ENCODE measurements around the gene KCNN3. TPM values are rescaled to one million over a fixed set of nuclear protein-coding genes. Genes with fewer than 3 reads are reported as not detected.
A peak's percentile ranks its signal among the peaks of the same experiment; 100 is the strongest.

The KCNN3 gene
- total RNA-seq, 4 donors from 2014 or later: 3.6 to 17.0 (median 12.4) TPM

DNA sequence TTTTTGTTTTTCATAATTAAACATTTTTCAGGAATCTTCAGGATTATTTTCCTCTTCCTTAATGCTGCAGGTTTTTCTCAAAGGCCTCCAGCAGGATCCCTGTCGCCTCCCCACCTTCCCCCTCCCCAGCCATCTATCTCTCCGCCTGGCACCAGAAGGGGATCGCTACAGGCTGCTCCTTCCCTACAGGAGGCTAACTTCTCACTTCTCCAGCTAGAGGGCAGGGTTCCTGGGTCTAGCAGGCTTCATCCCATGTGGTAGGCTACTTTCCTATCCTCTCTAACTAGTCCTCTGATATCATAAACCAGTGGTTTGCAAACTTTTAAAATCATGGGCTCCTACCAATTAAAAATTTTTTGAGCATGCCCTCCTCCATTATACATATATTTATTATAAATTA lies 104.1 kb downstream of the KCNN3 start:
- no peak overlapping the region for H3K4me3 ChIP-seq
- H3K9me3 ChIP-seq: no peaks in the 10 kb centered on the region
- TF ChIP-seq POLR2AphosphoS5 (IDR thresholded peaks at IDR 0.05) (no peak), POLR2A (IDR thresholded peaks at IDR 0.05; ENCODE audit: low read depth) (no peak), EP300 (IDR thresholded peaks at IDR 0.05) (no peak)
- TF ChIP-seq, protein P1, sequence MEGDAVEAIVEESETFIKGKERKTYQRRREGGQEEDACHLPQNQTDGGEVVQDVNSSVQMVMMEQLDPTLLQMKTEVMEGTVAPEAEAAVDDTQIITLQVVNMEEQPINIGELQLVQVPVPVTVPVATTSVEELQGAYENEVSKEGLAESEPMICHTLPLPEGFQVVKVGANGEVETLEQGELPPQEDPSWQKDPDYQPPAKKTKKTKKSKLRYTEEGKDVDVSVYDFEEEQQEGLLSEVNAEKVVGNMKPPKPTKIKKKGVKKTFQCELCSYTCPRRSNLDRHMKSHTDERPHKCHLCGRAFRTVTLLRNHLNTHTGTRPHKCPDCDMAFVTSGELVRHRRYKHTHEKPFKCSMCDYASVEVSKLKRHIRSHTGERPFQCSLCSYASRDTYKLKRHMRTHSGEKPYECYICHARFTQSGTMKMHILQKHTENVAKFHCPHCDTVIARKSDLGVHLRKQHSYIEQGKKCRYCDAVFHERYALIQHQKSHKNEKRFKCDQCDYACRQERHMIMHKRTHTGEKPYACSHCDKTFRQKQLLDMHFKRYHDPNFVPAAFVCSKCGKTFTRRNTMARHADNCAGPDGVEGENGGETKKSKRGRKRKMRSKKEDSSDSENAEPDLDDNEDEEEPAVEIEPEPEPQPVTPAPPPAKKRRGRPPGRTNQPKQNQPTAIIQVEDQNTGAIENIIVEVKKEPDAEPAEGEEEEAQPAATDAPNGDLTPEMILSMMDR (IDR thresholded peaks at IDR 0.05): peak; percentile 11 to 17 (median 16)
- H3K36me3 ChIP-seq: no peaks in the 10 kb centered on the region
- intact Hi-C loops (cut with DNase I): no loop called here
- no peak overlapping the region for H3K27ac ChIP-seq (replicated peaks in 1 of 4)
- DNase-seq (ENCODE audit: extremely low spot score): no peak
- WGBS: 75% methylated on average over 3 of the region's 3 CpGs
- H3K4me1 ChIP-seq: peaks cover 17 to 26% (median 24%) of the 10 kb centered on the region in 4 donors
- no peaks in the 10 kb centered on the region for H3K27me3 ChIP-seq

DNA sequence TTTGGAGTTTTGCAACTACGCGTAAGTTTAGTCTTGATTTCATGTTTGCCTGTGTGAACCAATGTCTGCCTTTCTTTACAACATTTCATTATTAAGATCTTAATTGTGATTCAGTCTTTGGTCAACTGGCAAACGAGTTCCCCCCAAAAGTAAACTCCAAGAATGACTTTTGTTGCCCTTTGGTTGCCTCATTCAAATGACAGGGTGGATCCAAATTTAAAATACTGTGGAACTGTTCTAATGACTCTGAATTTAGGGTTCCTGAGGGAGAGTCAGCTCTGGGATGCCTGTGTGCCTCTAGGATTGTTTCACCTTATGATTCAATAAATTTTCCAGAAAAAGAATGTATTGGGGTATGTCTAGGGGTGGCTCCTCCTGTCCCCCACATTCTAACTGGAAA lies 105.3 kb downstream of the KCNN3 start:
- intact Hi-C loops (cut with DNase I): no loop called here
- WGBS: 90% methylated on average over 3 of the region's 3 CpGs
- peaks cover 20 to 35% (median 33%) of the 10 kb centered on the region in 4 donors for H3K4me1 ChIP-seq

DNA sequence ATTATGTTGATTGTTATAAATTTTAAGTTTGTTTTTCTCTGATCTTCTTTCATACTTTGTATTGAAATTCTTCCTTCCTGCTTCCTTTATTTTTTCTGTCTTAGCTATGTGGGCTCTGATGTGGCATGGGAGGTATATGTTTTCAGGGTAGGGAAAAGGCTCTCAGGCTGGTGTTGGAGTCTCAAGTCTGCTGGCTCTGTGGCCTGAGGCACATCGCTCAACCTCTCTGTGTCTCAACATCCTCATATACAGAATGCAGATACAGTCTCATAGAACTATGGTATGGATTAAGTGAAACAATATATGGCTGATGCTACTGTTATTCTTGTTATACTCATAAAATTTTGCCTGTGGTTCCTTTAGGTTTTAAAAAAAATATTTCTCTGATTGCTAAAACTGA lies 105.9 kb downstream of the KCNN3 start:
- Histone ChIP-seq H3K27ac (replicated peaks in 1 of 4) (no peak overlapping the region), H3K4me1 (peaks cover 20 to 35% (median 33%) of the 10 kb centered on the region in 4 donors), H3K27me3 (peaks cover 0 to 9% (median 0%) of the 10 kb centered on the region in 4 donors), H3K4me3 (no peak overlapping the region), H3K9me3 (no peaks in the 10 kb centered on the region), H3K36me3 (no peaks in the 10 kb centered on the region)
- no peak for DNase-seq (ENCODE audit: extremely low spot score)
- no peak for TF ChIP-seq EP300 (IDR thresholded peaks at IDR 0.05)
- TF ChIP-seq POLR2AphosphoS5 (IDR thresholded peaks at IDR 0.05): no peak
- TF ChIP-seq POLR2A (IDR thresholded peaks at IDR 0.05; ENCODE audit: low read depth): no peak
- TF ChIP-seq, protein P1 (IDR thresholded peaks at IDR 0.05): no peak
- WGBS: 100% methylated on average over 1 of the region's 1 CpG
- intact Hi-C loops (cut with DNase I): no loop called here

More for the DNA sequence above, 105.3 kb downstream of the KCNN3 start:
- Histone ChIP-seq H3K36me3 (no peaks in the 10 kb centered on the region), H3K9me3 (no peaks in the 10 kb centered on the region), H3K27ac (replicated peaks in 1 of 4) (no peak overlapping the region), H3K27me3 (peaks cover 0 to 9% (median 0%) of the 10 kb centered on the region in 4 donors), H3K4me3 (no peak overlapping the region)
- TF ChIP-seq, protein P1 (IDR thresholded peaks at IDR 0.05): no peak
- TF ChIP-seq POLR2A (IDR thresholded peaks at IDR 0.05; ENCODE audit: low read depth): no peak
- no peak for TF ChIP-seq EP300 (IDR thresholded peaks at IDR 0.05)
- no peak for TF ChIP-seq POLR2AphosphoS5 (IDR thresholded peaks at IDR 0.05)
- DNase-seq (ENCODE audit: extremely low spot score): no peak

DNA sequence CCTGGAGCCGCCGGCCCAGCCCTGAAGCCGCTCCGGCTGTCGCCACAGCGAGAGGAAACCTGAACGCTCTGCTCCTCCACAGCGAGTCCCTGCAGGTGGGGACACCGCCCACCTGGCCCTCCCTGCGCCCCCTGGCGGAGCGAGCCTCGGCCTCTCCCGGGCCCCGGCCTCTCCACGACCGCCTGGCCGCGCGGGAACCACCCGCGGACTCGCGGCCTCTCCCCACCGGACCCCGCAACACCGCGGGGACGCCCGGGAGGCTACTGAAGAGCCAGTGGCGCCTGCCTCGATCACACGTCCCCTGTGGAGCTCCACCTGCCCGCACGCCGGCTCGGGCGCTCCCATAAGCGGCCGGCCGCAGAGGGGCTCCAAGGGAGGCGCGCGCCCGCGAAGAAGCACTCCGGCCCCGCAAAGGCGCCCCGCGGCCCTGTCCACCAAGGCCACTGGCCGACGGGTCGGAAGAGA lies 109.6 kb downstream of the KCNN3 start:
- TF ChIP-seq, protein P1 (IDR thresholded peaks at IDR 0.05): peak; percentile 71 to 88 (median 79)
- TF ChIP-seq POLR2AphosphoS5 (IDR thresholded peaks at IDR 0.05): peak in 1 of 2 donors; percentile 15
- no peak for TF ChIP-seq EP300 (IDR thresholded peaks at IDR 0.05)
- TF ChIP-seq POLR2A (IDR thresholded peaks at IDR 0.05; ENCODE audit: low read depth): no peak
- 30% methylated on average over 3 of the region's 54 CpGs for WGBS
- Histone ChIP-seq H3K27ac (replicated peaks in 1 of 4) (peak overlapping the region in 1 of 4 donors; percentile 2), H3K4me1 (peaks cover 3 to 10% (median 9%) of the 10 kb centered on the region in 4 donors), H3K4me3 (peak overlapping the region; percentile 39 to 52 (median 49)), H3K36me3 (no peaks in the 10 kb centered on the region), H3K27me3 (peaks cover 0 to 9% (median 0%) of the 10 kb centered on the region in 4 donors), H3K9me3 (no peaks in the 10 kb centered on the region)
- DNase-seq (ENCODE audit: extremely low spot score): no peak
- intact Hi-C loops (cut with DNase I): loop anchor here (2.0 kb wide), 2 partner anchors 92 to 200 kb away; no protein-coding TSS in a partner anchor

All from esophagus muscularis mucosa (tissue), 4 donors.